Tibial nerve (tissue), 3 donors: Measurements from ENCODE around the gene RIPK3.

Experiments used
- POLR2A ChIP-seq, 2 donors: fragments of 450-650 bp; IDR thresholded peaks; one replicate each; pipeline ENCODE4 v1.6.1; 2017; ENCODE audit warnings: antibody characterized with exemption in 2 of 2, mild to moderate bottlenecking in 2 of 2, moderate library complexity in 2 of 2
- TF ChIP-seq, protein P1 (sequence below), 5 experiments: fragments of 200-600 bp in 3 of 5; fragments of 450-650 bp in 2 of 5; sonication (generic) in 3 of 5; IDR thresholded peaks; one replicate each; pipeline ENCODE4 v1.5.1; 2016 to 2019; ENCODE audit warnings: antibody characterized with exemption in 5 of 5, mild to moderate bottlenecking in 3 of 5, moderate library complexity in 2 of 5

DNA sequence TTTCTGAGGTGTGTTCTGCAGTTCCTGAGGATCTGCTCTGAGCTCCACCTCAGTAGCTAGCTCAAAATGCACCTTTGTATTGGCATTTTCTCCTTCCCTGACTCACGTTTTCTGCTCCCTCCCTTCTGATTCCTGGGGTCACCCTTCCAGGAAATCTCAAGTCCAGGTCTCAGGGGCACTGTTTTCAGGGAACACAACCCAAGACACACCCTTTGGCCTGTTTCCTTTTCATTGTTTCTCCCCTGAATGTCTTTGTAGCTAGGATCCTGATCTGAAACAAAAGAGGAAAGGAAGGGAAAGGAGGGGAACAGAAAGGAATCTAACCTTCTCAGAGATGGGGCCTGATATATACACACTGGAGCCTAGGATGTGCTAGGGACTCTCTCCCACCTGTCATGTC, 7.3 kb upstream of the RIPK3 start:
- no peak for TF ChIP-seq POLR2A (IDR thresholded peaks at IDR 0.05)
- TF ChIP-seq, protein P1, sequence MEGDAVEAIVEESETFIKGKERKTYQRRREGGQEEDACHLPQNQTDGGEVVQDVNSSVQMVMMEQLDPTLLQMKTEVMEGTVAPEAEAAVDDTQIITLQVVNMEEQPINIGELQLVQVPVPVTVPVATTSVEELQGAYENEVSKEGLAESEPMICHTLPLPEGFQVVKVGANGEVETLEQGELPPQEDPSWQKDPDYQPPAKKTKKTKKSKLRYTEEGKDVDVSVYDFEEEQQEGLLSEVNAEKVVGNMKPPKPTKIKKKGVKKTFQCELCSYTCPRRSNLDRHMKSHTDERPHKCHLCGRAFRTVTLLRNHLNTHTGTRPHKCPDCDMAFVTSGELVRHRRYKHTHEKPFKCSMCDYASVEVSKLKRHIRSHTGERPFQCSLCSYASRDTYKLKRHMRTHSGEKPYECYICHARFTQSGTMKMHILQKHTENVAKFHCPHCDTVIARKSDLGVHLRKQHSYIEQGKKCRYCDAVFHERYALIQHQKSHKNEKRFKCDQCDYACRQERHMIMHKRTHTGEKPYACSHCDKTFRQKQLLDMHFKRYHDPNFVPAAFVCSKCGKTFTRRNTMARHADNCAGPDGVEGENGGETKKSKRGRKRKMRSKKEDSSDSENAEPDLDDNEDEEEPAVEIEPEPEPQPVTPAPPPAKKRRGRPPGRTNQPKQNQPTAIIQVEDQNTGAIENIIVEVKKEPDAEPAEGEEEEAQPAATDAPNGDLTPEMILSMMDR (IDR thresholded peaks at IDR 0.05), result no peak
